Thoracic aorta (tissue), 2 donors: ENCODE measurements around the gene ZFAND2A. TPM values are rescaled to one million over a fixed set of nuclear protein-coding genes. Genes with fewer than 3 reads are reported as not detected.

Experiments used
- ATAC-seq: fragments of 150-250 bp; one replicate; pipeline ENCODE4 v1.8.0; 2017; ENCODE audit warnings: low read depth; ENCODE audit not compliant: insufficient number of reproducible peaks, low FRiP score
- DNase-seq: peaks from one replicate; pipeline ENCODE4 v3.0.0-alpha.2; 2020; ENCODE audit warnings: low spot score
- H3K27ac ChIP-seq, 2 donors: fragments of 200-600 bp; sonication (generic); 1 replicate in 1 of 2; 2 replicates in 1 of 2; pipeline ENCODE4 v1.5.1; 2016; ENCODE audit warnings: mild to moderate bottlenecking in 2 of 2, moderate library complexity in 2 of 2
- H3K27me3 ChIP-seq: fragments of 200-600 bp; sonication (generic); replicated peaks from 2 replicates; pipeline ENCODE4 v1.6.0; 2016; ENCODE audit warnings: mild to moderate bottlenecking; ENCODE audit not compliant: insufficient read depth
- H3K36me3 ChIP-seq: fragments of 200-600 bp; sonication (generic); one replicate; pipeline ENCODE4 v1.5.1; 2016
- H3K4me1 ChIP-seq, 2 donors: fragments of 200-600 bp; sonication (generic); 1 replicate in 1 of 2; 2 replicates in 1 of 2; pipeline versions ENCODE4 v1.5.1 to v1.6.0; 2016; ENCODE audit warnings: low read depth in 2 of 2, mild to moderate bottlenecking in 1 of 2; ENCODE audit not compliant: control insufficient read depth in 1 of 2
- H3K4me3 ChIP-seq: fragments of 200-600 bp; sonication (generic); 2 replicates; pipeline ENCODE4 v1.5.1; 2016; ENCODE audit warnings: mild to moderate bottlenecking
- H3K9me3 ChIP-seq: fragments of 200-600 bp; sonication (generic); 2 replicates; pipeline ENCODE4 v1.5.1; 2016
- total RNA-seq, 2 donors: library from RNA; depleted of rRNA; stranded (reverse); fragments of >200 nt; gene quantifications; one replicate each; pipeline versions ENCODE4 v1.1.0 to v1.2.3, GENCODE V29; 2016
- TF ChIP-seq, protein P1 (sequence below): fragments of 200-600 bp; sonication (generic); IDR thresholded peaks from one replicate; pipeline ENCODE4 v1.5.1; 2019; ENCODE audit warnings: antibody characterized with exemption

Gene ZFAND2A
- total RNA-seq, 2 donors from 2014 or later: 19.3 to 23.2 TPM

DNA sequence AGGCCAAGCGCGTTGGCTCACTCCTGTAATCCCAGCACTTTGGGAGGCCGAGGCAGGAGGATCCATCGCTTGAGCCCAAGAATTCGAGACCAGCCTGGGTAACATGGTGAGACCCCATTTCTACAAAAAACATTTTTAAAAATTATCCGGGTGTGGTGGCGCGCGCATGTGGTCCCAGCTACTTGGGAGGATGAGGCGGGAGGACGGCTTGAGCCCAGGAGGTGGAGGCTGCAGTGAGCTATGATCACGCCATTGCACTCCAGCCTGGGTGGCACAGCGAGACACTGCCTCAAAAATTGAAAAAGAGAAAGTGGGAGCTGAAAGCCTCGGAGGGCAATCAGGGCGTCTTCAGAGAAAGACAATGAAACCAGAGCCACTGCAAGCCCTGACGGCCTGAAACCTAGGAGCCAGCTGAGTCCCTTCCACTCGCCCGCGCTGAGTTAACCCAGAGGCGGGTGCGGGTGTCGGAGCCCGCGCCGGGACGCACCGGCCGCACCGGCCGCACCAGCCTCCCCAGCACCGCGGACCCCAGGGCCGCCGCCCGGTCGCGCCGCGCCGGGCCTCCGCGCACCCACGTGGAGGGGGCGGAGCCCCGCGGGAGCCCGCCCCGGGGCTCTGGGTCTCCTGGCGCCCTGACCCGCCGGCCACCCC, 22.4 kb downstream of the ZFAND2A start:
- H3K4me1 ChIP-seq: peaks cover 8 to 14% of the 10 kb centered on the region in 2 donors
- H3K27me3 ChIP-seq: no peaks in the 10 kb centered on the region
- peak overlapping the region; percentile 74 for H3K4me3 ChIP-seq
- peak overlapping the region; percentile 29 to 35 for H3K27ac ChIP-seq
- no peaks in the 10 kb centered on the region for H3K9me3 ChIP-seq
- H3K36me3 ChIP-seq: no peaks in the 10 kb centered on the region
- ATAC-seq (peak; percentile 61), DNase-seq (no peak)
- TF ChIP-seq, protein P1, sequence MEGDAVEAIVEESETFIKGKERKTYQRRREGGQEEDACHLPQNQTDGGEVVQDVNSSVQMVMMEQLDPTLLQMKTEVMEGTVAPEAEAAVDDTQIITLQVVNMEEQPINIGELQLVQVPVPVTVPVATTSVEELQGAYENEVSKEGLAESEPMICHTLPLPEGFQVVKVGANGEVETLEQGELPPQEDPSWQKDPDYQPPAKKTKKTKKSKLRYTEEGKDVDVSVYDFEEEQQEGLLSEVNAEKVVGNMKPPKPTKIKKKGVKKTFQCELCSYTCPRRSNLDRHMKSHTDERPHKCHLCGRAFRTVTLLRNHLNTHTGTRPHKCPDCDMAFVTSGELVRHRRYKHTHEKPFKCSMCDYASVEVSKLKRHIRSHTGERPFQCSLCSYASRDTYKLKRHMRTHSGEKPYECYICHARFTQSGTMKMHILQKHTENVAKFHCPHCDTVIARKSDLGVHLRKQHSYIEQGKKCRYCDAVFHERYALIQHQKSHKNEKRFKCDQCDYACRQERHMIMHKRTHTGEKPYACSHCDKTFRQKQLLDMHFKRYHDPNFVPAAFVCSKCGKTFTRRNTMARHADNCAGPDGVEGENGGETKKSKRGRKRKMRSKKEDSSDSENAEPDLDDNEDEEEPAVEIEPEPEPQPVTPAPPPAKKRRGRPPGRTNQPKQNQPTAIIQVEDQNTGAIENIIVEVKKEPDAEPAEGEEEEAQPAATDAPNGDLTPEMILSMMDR: no peak

DNA sequence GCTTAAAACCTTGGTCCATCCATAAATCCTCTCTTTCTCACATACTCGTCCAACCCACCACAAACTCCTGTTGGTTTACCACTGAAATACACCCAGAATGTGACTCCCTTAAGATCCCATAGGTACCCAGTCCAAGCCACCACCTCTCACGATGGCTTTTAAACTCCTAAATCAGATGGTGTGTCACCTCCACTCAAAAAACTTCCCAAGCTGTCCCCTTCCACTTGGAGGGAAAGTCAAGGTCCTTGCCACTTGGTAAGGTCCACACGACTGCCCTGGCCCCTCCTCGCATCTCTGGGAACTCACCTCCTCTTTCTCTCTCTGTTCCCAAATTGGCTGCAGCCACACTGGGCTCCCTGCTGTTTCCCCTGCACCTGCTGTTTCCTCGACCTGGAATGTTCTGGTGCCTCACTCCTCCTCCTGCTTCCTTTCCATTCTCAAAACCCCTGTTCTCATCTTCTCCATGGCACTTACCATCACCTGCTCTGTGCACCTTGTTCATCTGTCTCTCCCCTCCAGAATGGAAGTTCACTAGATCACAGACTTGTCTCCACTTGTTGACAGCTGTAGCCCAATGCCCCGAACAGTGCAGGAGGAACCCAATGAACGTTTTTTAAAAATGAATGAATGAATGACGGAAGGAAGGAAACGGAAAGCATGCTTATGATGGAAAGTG, 23.0 kb downstream of the ZFAND2A start:
- Histone ChIP-seq H3K27me3 (no peaks in the 10 kb centered on the region), H3K36me3 (no peaks in the 10 kb centered on the region), H3K4me1 (peaks cover 8 to 14% of the 10 kb centered on the region in 2 donors), H3K4me3 (peak overlapping the region; percentile 74), H3K27ac (no peak overlapping the region), H3K9me3 (no peaks in the 10 kb centered on the region)
- ATAC-seq (no peak), DNase-seq (no peak)
- TF ChIP-seq, protein P1: no peak

DNA sequence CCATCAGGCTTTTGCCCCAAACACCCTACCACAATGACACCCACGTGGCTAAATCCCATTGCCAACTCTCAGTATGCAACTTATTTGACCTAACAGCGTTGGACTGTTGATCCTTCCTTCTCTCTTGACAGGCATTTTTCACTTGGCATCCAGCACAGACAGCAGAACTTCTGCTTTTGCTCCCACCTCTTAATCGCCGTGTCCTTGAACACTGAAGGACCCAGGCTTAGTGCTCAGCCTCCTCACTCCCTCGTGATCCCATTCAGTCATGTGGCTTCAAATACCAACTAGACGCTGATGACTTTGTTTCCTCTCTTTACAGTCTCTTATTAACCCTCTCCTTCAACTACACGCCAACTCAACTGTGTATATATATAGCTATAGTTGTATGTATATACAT, 25.0 kb downstream of the ZFAND2A start:
- ATAC-seq (no peak), DNase-seq (no peak)
- H3K27me3 ChIP-seq: no peaks in the 10 kb centered on the region
- H3K4me1 ChIP-seq: peaks cover 8 to 14% of the 10 kb centered on the region in 2 donors
- no peaks in the 10 kb centered on the region for H3K36me3 ChIP-seq
- H3K27ac ChIP-seq: no peak overlapping the region
- no peaks in the 10 kb centered on the region for H3K9me3 ChIP-seq
- H3K4me3 ChIP-seq: no peak overlapping the region
- TF ChIP-seq, protein P1: no peak

- TF ChIP-seq, protein P1: no peak
- no peaks in the 10 kb centered on the region for H3K36me3 ChIP-seq
- H3K9me3 ChIP-seq: no peaks in the 10 kb centered on the region
- no peaks in the 10 kb centered on the region for H3K27me3 ChIP-seq
- H3K4me3 ChIP-seq: no peak overlapping the region
- no peak for DNase-seq
- ATAC-seq: no peak
- no peaks in the 10 kb centered on the region for H3K4me1 ChIP-seq
- no peak overlapping the region for H3K27ac ChIP-seq
These were observed 28.3 kb downstream of the ZFAND2A start for GRCh38 chr7:1131471-1132265.
